Caco-2 (cell line): ENCODE results near the gene OR10A2. TPM values are rescaled to one million over a fixed set of nuclear protein-coding genes. Genes with fewer than 3 reads are reported as not detected.
"Not testable (repeated sequence)": the region's sequence is repeated elsewhere in the genome, so short reads cannot be mapped to it uniquely, and the experiment has no call there.

ENCODE experiments used
- BruUV-seq: library from RNA; stranded (reverse); fragments of 400-500 nt; replicated peaks from 2 replicates; lab custom pipeline; 2021; lab: Mats Ljungman, UMichigan
- CTCF ChIA-PET: fragments of 300-600 bp; sonication (Branson Sonifier 250); formaldehyde crosslinking; loops from one replicate; lab custom pipeline; 2022; ENCODE audit warnings: antibody characterized with exemption; lab: Charles Lee
- POLR2A ChIA-PET: fragments of 300-600 bp; sonication (Branson Sonifier 250); formaldehyde crosslinking; loops from one replicate; lab custom pipeline; 2022; ENCODE audit warnings: antibody characterized with exemption; lab: Charles Lee
- DNase-seq, 2 experiments: peaks; one replicate each; pipeline versions ENCODE4 v3.0.0 to v3.0.0-alpha.2; 2020 to 2022
- H3K27me3 ChIP-seq: replicated peaks from 2 replicates; pipeline ENCODE4 v1.6.0; 2011; ENCODE audit warnings: low read length; ENCODE audit not compliant: control insufficient read depth, insufficient read depth
- H3K36me3 ChIP-seq: 2 replicates; pipeline ENCODE4 v1.5.1; 2011; ENCODE audit warnings: low read length; ENCODE audit not compliant: control insufficient read depth, insufficient read depth
- H3K4me1 ChIP-seq: fragments of 250-450 bp; sonication (Bioruptor Pico); 2 replicates; pipeline ENCODE4 v1.5.1; 2020; ENCODE audit warnings: mild to moderate bottlenecking
- H3K4me3 ChIP-seq: 2 replicates; pipeline ENCODE4 v1.5.1; 2011; ENCODE audit warnings: low read depth, mild to moderate bottlenecking, control low read depth, low read length
- H3K9me3 ChIP-seq: fragments of 250-450 bp; sonication (Bioruptor Pico); 2 replicates; pipeline ENCODE4 v1.5.1; 2020; ENCODE audit warnings: mild to moderate bottlenecking, moderate library complexity
- H3K27ac Mint-ChIP-seq: one replicate; pipeline ENCODE4 v1.8.0; 2022; ENCODE audit warnings: mixed read lengths; ENCODE audit not compliant: unreplicated experiment
- H3K27me3 Mint-ChIP-seq: one replicate; pipeline ENCODE4 v1.8.0; 2022; ENCODE audit warnings: mixed read lengths; ENCODE audit not compliant: insufficient read depth, unreplicated experiment
- H3K36me3 Mint-ChIP-seq: one replicate; pipeline ENCODE4 v1.8.0; 2022; ENCODE audit warnings: mild to moderate bottlenecking, mixed read lengths; ENCODE audit not compliant: insufficient read depth, unreplicated experiment
- H3K4me1 Mint-ChIP-seq: one replicate; pipeline ENCODE4 v1.8.0; 2022; ENCODE audit warnings: low read depth, mixed read lengths; ENCODE audit not compliant: unreplicated experiment
- H3K4me3 Mint-ChIP-seq: one replicate; pipeline ENCODE4 v1.8.0; 2022; ENCODE audit warnings: mild to moderate bottlenecking, moderate library complexity, mixed read lengths; ENCODE audit not compliant: unreplicated experiment
- H3K9me3 Mint-ChIP-seq: one replicate; pipeline ENCODE4 v1.8.0; 2022; ENCODE audit warnings: mixed read lengths; ENCODE audit not compliant: unreplicated experiment
- intact Hi-C: fragments of 100-400 bp; cut with micrococcal nuclease; formaldehyde crosslinking; loops from one replicate; pipeline ENCODE4 v1.10.0; 2022; ENCODE audit not compliant: unreplicated experiment
- total RNA-seq: library from RNA; stranded (reverse); gene quantifications from 2 replicates; pipeline ENCODE4 v1.2.3, GENCODE V29; 2022
- TF ChIP-seq, protein P1 (sequence below), 2 experiments: fragments of 200-600 bp in 1 of 2; IDR thresholded peaks; 1 replicate in 1 of 2; 2 replicates in 1 of 2; pipeline versions ENCODE4 v1.5.1 to v1.8.0; 2011 to 2022; ENCODE audit warnings: antibody characterized with exemption in 1 of 2, control low read depth in 1 of 2, inconsistent platforms in 1 of 2, low read depth in 1 of 2, low read length in 1 of 2, mild to moderate bottlenecking in 1 of 2, moderate library complexity in 1 of 2; ENCODE audit not compliant: insufficient read depth in 1 of 2, severe bottlenecking in 1 of 2, unreplicated experiment in 1 of 2

OR10A2 gene
- total RNA-seq, 1 experiment from 2014 or later = not detected

DNA sequence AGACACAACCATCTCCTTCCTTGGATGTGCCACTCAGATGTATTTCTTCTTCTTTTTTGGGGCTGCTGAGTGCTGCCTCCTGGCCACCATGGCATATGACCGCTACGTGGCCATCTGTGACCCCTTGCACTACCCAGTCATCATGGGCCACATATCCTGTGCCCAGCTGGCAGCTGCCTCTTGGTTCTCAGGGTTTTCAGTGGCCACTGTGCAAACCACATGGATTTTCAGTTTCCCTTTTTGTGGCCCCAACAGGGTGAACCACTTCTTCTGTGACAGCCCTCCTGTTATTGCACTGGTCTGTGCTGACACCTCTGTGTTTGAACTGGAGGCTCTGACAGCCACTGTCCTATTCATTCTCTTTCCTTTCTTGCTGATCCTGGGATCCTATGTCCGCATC, 14.1 kb downstream of the OR10A2 start:
- BruUV-seq = no TSS peak
- no peak for DNase-seq
- Mint-ChIP-seq H3K4me1 (no peaks in the 10 kb centered on the region), H3K27ac (no peak overlapping the region), H3K27me3 (peaks cover 4% of the 10 kb centered on the region), H3K4me3 (no peak overlapping the region), H3K9me3 (no peaks in the 10 kb centered on the region), H3K36me3 (no peaks in the 10 kb centered on the region)
- intact Hi-C loops = no loop called here
- ChIA-PET POLR2A (no interaction called here), CTCF (no interaction called here)
- Histone ChIP-seq H3K9me3 (no peaks in the 10 kb centered on the region), H3K4me3 (no peak overlapping the region), H3K36me3 (no peaks in the 10 kb centered on the region), H3K4me1 (no peaks in the 10 kb centered on the region), H3K27me3 (no peaks in the 10 kb centered on the region)
- TF ChIP-seq, protein P1, sequence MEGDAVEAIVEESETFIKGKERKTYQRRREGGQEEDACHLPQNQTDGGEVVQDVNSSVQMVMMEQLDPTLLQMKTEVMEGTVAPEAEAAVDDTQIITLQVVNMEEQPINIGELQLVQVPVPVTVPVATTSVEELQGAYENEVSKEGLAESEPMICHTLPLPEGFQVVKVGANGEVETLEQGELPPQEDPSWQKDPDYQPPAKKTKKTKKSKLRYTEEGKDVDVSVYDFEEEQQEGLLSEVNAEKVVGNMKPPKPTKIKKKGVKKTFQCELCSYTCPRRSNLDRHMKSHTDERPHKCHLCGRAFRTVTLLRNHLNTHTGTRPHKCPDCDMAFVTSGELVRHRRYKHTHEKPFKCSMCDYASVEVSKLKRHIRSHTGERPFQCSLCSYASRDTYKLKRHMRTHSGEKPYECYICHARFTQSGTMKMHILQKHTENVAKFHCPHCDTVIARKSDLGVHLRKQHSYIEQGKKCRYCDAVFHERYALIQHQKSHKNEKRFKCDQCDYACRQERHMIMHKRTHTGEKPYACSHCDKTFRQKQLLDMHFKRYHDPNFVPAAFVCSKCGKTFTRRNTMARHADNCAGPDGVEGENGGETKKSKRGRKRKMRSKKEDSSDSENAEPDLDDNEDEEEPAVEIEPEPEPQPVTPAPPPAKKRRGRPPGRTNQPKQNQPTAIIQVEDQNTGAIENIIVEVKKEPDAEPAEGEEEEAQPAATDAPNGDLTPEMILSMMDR (IDR thresholded peaks at IDR 0.05; ENCODE audit: insufficient read depth in 1 of 2, low read depth in 1 of 2, low read length in 1 of 2, severe bottlenecking in 1 of 2, unreplicated experiment in 1 of 2) = no peak

DNA sequence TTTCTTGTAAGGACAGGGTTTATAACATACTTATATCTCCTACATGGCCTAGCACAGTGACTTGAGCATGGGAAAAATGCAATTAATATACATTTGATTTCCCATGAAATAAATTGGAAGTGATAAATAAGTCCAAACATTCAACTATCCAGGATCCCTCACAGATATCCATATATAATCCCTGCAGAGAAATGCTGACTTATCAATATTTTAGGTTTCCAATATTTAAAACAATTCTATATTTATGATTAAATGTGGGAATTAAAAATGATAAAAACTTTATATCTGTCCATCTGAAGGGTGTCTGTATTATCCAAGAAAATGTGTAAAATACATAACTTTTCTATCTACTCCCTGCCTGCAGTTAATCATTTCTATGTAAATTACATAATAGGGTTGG, 19.9 kb downstream of the OR10A2 start:
- H3K27ac Mint-ChIP-seq = no peak overlapping the region
- H3K4me3 Mint-ChIP-seq = no peak overlapping the region
- H3K27me3 Mint-ChIP-seq = no peaks in the 10 kb centered on the region
- no peak for DNase-seq
- Histone ChIP-seq H3K4me1 (no peaks in the 10 kb centered on the region), H3K9me3 (no peaks in the 10 kb centered on the region), H3K27me3 (no peaks in the 10 kb centered on the region), H3K36me3 (no peaks in the 10 kb centered on the region), H3K4me3 (no peak overlapping the region)
- BruUV-seq = no TSS peak
- TF ChIP-seq, protein P1 (IDR thresholded peaks at IDR 0.05; ENCODE audit: insufficient read depth in 1 of 2, low read depth in 1 of 2, low read length in 1 of 2, severe bottlenecking in 1 of 2, unreplicated experiment in 1 of 2) = no peak
- ChIA-PET POLR2A (no interaction called here), CTCF (no interaction called here)
- no peaks in the 10 kb centered on the region for H3K9me3 Mint-ChIP-seq
- intact Hi-C loops = no loop called here
- no peaks in the 10 kb centered on the region for H3K36me3 Mint-ChIP-seq
- no peaks in the 10 kb centered on the region for H3K4me1 Mint-ChIP-seq

DNA sequence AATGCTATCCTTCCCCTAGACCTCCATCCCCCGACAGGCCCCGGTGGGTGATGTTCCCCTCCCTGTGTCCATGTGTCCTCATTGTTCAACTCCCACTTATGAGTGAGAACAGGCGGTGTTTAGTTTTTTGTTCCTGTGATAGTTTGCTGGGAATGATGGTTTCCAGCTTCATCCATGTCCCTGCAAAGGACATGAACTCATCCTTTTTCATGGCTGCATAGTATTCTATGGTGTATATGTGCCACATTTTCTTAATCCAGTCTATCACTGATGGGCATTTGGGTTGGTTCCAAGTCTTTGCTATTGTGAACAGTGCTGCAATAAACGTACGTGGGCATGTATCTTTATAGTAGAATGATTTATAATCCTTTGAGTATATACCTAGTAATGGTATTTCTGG, 24.9 kb downstream of the OR10A2 start:
- POLR2A ChIA-PET, H3K9me3 ChIP-seq, H3K9me3 Mint-ChIP-seq, H3K4me1 ChIP-seq, BruUV-seq, H3K27me3 ChIP-seq, H3K4me3 ChIP-seq, DNase-seq, H3K4me3 Mint-ChIP-seq, H3K27ac Mint-ChIP-seq, H3K4me1 Mint-ChIP-seq, H3K36me3 ChIP-seq, intact Hi-C loops, H3K36me3 Mint-ChIP-seq, CTCF ChIA-PET: not testable (repeated sequence)
- H3K27me3 Mint-ChIP-seq = peaks cover 11% of the 10 kb centered on the region

DNA sequence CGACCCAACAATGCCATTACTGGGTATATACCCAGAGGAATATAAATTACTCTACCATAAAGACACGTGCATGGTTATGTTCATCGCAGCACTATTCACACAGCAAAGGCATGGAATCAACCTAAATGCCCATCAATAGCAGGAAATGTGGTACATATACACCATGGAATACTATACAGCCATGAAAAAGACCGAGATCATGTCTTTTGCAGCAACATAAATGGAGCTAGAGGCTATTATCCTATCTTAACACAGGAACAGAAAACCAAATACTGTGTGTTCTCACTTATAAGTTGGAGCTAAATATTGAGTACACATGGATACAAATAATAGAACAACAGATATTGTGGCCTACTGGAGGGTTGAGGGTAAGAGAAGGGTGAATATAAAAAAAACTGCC, 26.0 kb downstream of the OR10A2 start:
- H3K9me3 Mint-ChIP-seq = no peaks in the 10 kb centered on the region
- no peak overlapping the region for H3K4me3 Mint-ChIP-seq
- no peaks in the 10 kb centered on the region for H3K27me3 ChIP-seq
- H3K4me1 Mint-ChIP-seq = no peaks in the 10 kb centered on the region
- no peaks in the 10 kb centered on the region for H3K9me3 ChIP-seq
- intact Hi-C loops = no loop called here
- H3K27ac Mint-ChIP-seq = no peak overlapping the region
- H3K27me3 Mint-ChIP-seq = peaks cover 11% of the 10 kb centered on the region
- TF ChIP-seq, protein P1 (IDR thresholded peaks at IDR 0.05; ENCODE audit: insufficient read depth in 1 of 2, low read depth in 1 of 2, low read length in 1 of 2, severe bottlenecking in 1 of 2, unreplicated experiment in 1 of 2) = no peak
- H3K4me3 ChIP-seq = no peak overlapping the region
- POLR2A ChIA-PET = no interaction called here
- BruUV-seq = no TSS peak
- H3K4me1 ChIP-seq = no peaks in the 10 kb centered on the region
- DNase-seq = no peak
- H3K36me3 Mint-ChIP-seq = no peaks in the 10 kb centered on the region
- H3K36me3 ChIP-seq = no peaks in the 10 kb centered on the region
- CTCF ChIA-PET = interaction anchor here (1.0 kb wide), 1 partner anchor 76 kb away, joined by 5 read pairs; no protein-coding TSS in a partner anchor
